ENCODE measurements around the gene SIK3.

Gene SIK3

GRCh38 chr11:116948391-116948790 is 149.8 kb downstream of the SIK3 start:
- Histone ChIP-seq H3K4me3 (ENCODE audit: low read depth in 1 of 2, low read length in 2 of 2) (no peak overlapping the region), H3K9me3 (ENCODE audit: insufficient read depth, low read length, severe bottlenecking) (no peaks in the 10 kb centered on the region), H4K20me1 (ENCODE audit: insufficient read depth, low read length) (no peaks in the 10 kb centered on the region), H3K4me2 (ENCODE audit: insufficient read depth, low read length) (no peak overlapping the region), H3K36me3 (ENCODE audit: insufficient read depth, low read length) (peaks cover 12% of the 10 kb centered on the region), H3K79me2 (ENCODE audit: insufficient read depth, low read length) (no peaks in the 10 kb centered on the region), H2AFZ (ENCODE audit: low read depth, low read length) (no peak overlapping the region), H3K4me1 (ENCODE audit: insufficient read depth, low read length) (no peaks in the 10 kb centered on the region), H3K27ac (ENCODE audit: low read length) (no peak overlapping the region), H3K9ac (ENCODE audit: low read depth, low read length) (no peak overlapping the region), H3K27me3 (ENCODE audit: insufficient read depth, low read length, poor library complexity) (no peaks in the 10 kb centered on the region)
- no peak for ATAC-seq (ENCODE audit: insufficient read depth, low read depth)
- no peak for DNase-seq
- no peak for TF ChIP-seq EZH2 (IDR thresholded peaks at IDR 0.05; ENCODE audit: borderline replicate concordance, low read depth, low read length, severe bottlenecking)
- TF ChIP-seq, protein P1, sequence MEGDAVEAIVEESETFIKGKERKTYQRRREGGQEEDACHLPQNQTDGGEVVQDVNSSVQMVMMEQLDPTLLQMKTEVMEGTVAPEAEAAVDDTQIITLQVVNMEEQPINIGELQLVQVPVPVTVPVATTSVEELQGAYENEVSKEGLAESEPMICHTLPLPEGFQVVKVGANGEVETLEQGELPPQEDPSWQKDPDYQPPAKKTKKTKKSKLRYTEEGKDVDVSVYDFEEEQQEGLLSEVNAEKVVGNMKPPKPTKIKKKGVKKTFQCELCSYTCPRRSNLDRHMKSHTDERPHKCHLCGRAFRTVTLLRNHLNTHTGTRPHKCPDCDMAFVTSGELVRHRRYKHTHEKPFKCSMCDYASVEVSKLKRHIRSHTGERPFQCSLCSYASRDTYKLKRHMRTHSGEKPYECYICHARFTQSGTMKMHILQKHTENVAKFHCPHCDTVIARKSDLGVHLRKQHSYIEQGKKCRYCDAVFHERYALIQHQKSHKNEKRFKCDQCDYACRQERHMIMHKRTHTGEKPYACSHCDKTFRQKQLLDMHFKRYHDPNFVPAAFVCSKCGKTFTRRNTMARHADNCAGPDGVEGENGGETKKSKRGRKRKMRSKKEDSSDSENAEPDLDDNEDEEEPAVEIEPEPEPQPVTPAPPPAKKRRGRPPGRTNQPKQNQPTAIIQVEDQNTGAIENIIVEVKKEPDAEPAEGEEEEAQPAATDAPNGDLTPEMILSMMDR (IDR thresholded peaks at IDR 0.05; ENCODE audit: borderline replicate concordance, extremely low read depth, low read length, poor library complexity, severe bottlenecking): no peak

DNA sequence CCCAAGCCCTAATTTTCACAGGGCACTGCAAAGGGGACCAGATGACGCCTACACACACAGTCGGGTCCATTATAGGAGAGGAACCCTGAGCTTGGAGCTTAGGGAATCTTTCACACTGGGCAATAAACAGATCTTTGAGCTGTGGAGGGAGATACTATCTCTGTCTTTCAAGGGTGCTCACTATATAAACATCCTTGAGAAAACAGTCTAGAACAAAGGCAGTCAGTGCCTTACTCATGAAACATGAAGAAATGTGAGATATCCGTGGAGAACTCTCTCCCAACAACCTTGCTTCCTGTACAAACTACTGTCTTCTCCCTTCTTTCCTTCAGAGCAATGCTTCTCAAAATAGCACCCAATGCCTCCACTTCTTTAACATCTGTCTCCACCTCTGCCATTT is 151.8 kb downstream of the SIK3 start:
- H3K4me2 ChIP-seq (ENCODE audit: insufficient read depth, low read length): no peak overlapping the region
- DNase-seq: no peak
- H3K4me3 ChIP-seq (ENCODE audit: low read depth in 1 of 2, low read length in 2 of 2): no peak overlapping the region
- no peaks in the 10 kb centered on the region for H3K79me2 ChIP-seq (ENCODE audit: insufficient read depth, low read length)
- no peaks in the 10 kb centered on the region for H3K4me1 ChIP-seq (ENCODE audit: insufficient read depth, low read length)
- no peaks in the 10 kb centered on the region for H3K27me3 ChIP-seq (ENCODE audit: insufficient read depth, low read length, poor library complexity)
- no peak overlapping the region for H3K27ac ChIP-seq (ENCODE audit: low read length)
- TF ChIP-seq, protein P1 (IDR thresholded peaks at IDR 0.05; ENCODE audit: borderline replicate concordance, extremely low read depth, low read length, poor library complexity, severe bottlenecking): no peak
- TF ChIP-seq EZH2 (IDR thresholded peaks at IDR 0.05; ENCODE audit: borderline replicate concordance, low read depth, low read length, severe bottlenecking): no peak
- ATAC-seq (ENCODE audit: insufficient read depth, low read depth): no peak
- H3K36me3 ChIP-seq (ENCODE audit: insufficient read depth, low read length): peaks cover 12% of the 10 kb centered on the region
- no peak overlapping the region for H3K9ac ChIP-seq (ENCODE audit: low read depth, low read length)
- H3K9me3 ChIP-seq (ENCODE audit: insufficient read depth, low read length, severe bottlenecking): no peaks in the 10 kb centered on the region
- no peak overlapping the region for H2AFZ ChIP-seq (ENCODE audit: low read depth, low read length)
- no peaks in the 10 kb centered on the region for H4K20me1 ChIP-seq (ENCODE audit: insufficient read depth, low read length)

- no peaks in the 10 kb centered on the region for H3K9me3 ChIP-seq (ENCODE audit: insufficient read depth, low read length, severe bottlenecking)
- H3K79me2 ChIP-seq (ENCODE audit: insufficient read depth, low read length): no peaks in the 10 kb centered on the region
- no peak overlapping the region for H3K9ac ChIP-seq (ENCODE audit: low read depth, low read length)
- TF ChIP-seq, protein P1 (IDR thresholded peaks at IDR 0.05; ENCODE audit: borderline replicate concordance, extremely low read depth, low read length, poor library complexity, severe bottlenecking): no peak
- no peak for TF ChIP-seq EZH2 (IDR thresholded peaks at IDR 0.05; ENCODE audit: borderline replicate concordance, low read depth, low read length, severe bottlenecking)
- ATAC-seq (ENCODE audit: insufficient read depth, low read depth): no peak
- no peak overlapping the region for H3K4me2 ChIP-seq (ENCODE audit: insufficient read depth, low read length)
- no peak for DNase-seq
- H3K27me3 ChIP-seq (ENCODE audit: insufficient read depth, low read length, poor library complexity): no peaks in the 10 kb centered on the region
- no peak overlapping the region for H3K4me3 ChIP-seq (ENCODE audit: low read depth in 1 of 2, low read length in 2 of 2)
- H3K4me1 ChIP-seq (ENCODE audit: insufficient read depth, low read length): no peaks in the 10 kb centered on the region
- no peak overlapping the region for H2AFZ ChIP-seq (ENCODE audit: low read depth, low read length)
- H3K36me3 ChIP-seq (ENCODE audit: insufficient read depth, low read length): no peaks in the 10 kb centered on the region
- no peak overlapping the region for H3K27ac ChIP-seq (ENCODE audit: low read length)
- no peaks in the 10 kb centered on the region for H4K20me1 ChIP-seq (ENCODE audit: insufficient read depth, low read length)
Observed at GRCh38 chr11:116939499-116939898, 158.7 kb downstream of the SIK3 start.
